ENCODE results near the gene CPEB4. TPM values are rescaled to one million over a fixed set of nuclear protein-coding genes. Genes with fewer than 3 reads are reported as not detected.
A peak's percentile ranks its signal among the peaks of the same experiment; 100 is the strongest.

CPEB4 gene
- total and polyA plus RNA-seq, 2 of the 8 experiments (the other 6 are each of a cell fraction or from before 2014, with no cell fraction given): 8.4 to 13.4 TPM

DNA sequence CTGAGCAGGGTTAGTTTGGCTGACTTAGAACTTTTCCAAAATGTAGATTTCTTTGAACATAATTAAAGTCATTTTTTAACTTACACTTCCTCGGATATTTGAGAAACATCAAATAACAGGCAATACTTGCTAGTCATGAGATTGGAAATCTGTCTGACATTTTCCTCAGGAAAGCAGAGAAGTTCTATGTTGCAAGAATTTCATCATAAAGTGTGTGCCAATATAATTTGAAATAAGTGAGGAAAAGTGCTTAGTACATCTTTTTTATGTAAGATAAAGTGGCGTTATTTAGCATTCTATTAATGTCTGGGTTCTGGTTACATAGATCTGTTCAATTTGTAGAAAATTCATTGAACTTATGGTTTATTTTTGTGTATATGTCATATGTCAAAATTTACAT is 52.1 kb downstream of the CPEB4 start:
- Histone ChIP-seq H2BK20ac (ENCODE audit: low read length) (no peak overlapping the region), H4K20me1 (replicated peaks in 1 of 2; ENCODE audit: control insufficient read depth in 1 of 2, insufficient read depth in 2 of 2, low read length in 2 of 2) (no peaks in the 10 kb centered on the region), H3K4me2 (ENCODE audit: insufficient read depth in 1 of 2, low read depth in 2 of 2, low read length in 2 of 2) (no peak overlapping the region), H2BK12ac (ENCODE audit: low read depth, low read length) (no peak overlapping the region), H3K79me1 (ENCODE audit: low read depth, low read length) (no peaks in the 10 kb centered on the region), H3K4ac (replicated peaks; ENCODE audit: insufficient read length, low read depth, low read length) (no peak overlapping the region), H3K4me3 (ENCODE audit: extremely low read depth in 1 of 4, insufficient read depth in 2 of 4, low read depth in 3 of 4, low read length in 4 of 4) (no peak overlapping the region), H3K56ac (replicated peaks; ENCODE audit: insufficient read length, low read depth, low read length) (no peak overlapping the region), H4K5ac (ENCODE audit: insufficient read length, low read depth, low read length) (peak overlapping the region; percentile 78), H3K36me3 (ENCODE audit: control insufficient read depth in 2 of 4, insufficient read depth in 4 of 4, low read length in 3 of 4) (no peaks in the 10 kb centered on the region), H3K14ac (ENCODE audit: insufficient read length) (no peak overlapping the region), H2BK15ac (ENCODE audit: low read length) (no peak overlapping the region), H3K4me1 (replicated peaks in 1 of 4; ENCODE audit: control insufficient read depth in 3 of 4, insufficient read depth in 4 of 4, low read length in 3 of 4) (peaks cover 0 to 14% (median 7%) of the 10 kb centered on the region in 4 experiments; a peak in 4 of 7 replicates), H3K23ac (ENCODE audit: insufficient read length) (no peak overlapping the region), H3K27me3 (replicated peaks in 1 of 4; ENCODE audit: control insufficient read depth in 3 of 4, extremely low read depth in 1 of 4, insufficient read depth in 3 of 4, low read length in 3 of 4) (no peaks in the 10 kb centered on the region), H3K27ac (ENCODE audit: low read depth, low read length) (no peak overlapping the region), H2BK120ac (replicated peaks; ENCODE audit: low read depth, low read length) (no peak overlapping the region), H3K18ac (ENCODE audit: extremely low read depth, low read length) (no peak overlapping the region), H3K9me3 (ENCODE audit: insufficient read depth in 2 of 2, low read depth in 1 of 2, low read length in 1 of 2) (no peaks in the 10 kb centered on the region), H2BK5ac (ENCODE audit: low read depth, low read length) (no peak overlapping the region), H3K79me2 (ENCODE audit: control insufficient read depth in 1 of 2, insufficient read depth in 2 of 2, low read length in 2 of 2) (no peaks in the 10 kb centered on the region), H3K9ac (replicated peaks in 1 of 4; ENCODE audit: extremely low read depth in 1 of 4, low read depth in 3 of 4, low read length in 3 of 4) (no peak overlapping the region), H3K23me2 (ENCODE audit: low read depth, low read length) (no peaks in the 10 kb centered on the region; the same call in 1 of the 2 replicates), H4K8ac (ENCODE audit: extremely low read depth, insufficient read depth, low read length) (no peak overlapping the region), H2AK5ac (ENCODE audit: low read depth, low read length) (no peak overlapping the region), H4K91ac (replicated peaks; ENCODE audit: insufficient read length, low read length) (no peak overlapping the region), H2AFZ (ENCODE audit: low read length) (no peak overlapping the region)
- WGBS, 2 experiments (ENCODE audit: extremely low coverage in 1 of 2, insufficient coverage in 1 of 2, insufficient read length in 1 of 2, insufficient replicate concordance in 2 of 2, low coverage in 1 of 2, low lambda C conversion rate in 2 of 2, missing lambda C conversion rate in 1 of 2): 92% methylated on average over 2 of the region's 2 CpGs; no CpG with 5 or more reads in 1 of the 2 experiments
- DNase-seq (ENCODE audit: low read depth in 1 of 2, low spot score in 2 of 2) (no peak), FAIRE-seq (no peak)
- TF ChIP-seq EZH2 (IDR thresholded peaks at IDR 0.05; ENCODE audit: low read depth, low read length, severe bottlenecking): no peak
- no peak for TF ChIP-seq CREB1 (IDR thresholded peaks at IDR 0.05)
- no peak for TF ChIP-seq KDM4A (IDR thresholded peaks at IDR 0.05; ENCODE audit: low read depth, low read length, severe bottlenecking)
- no peak for TF ChIP-seq KDM5A (IDR thresholded peaks at IDR 0.05; ENCODE audit: low read length)
- TF ChIP-seq HDAC6 (IDR thresholded peaks at IDR 0.05; ENCODE audit: low read depth, low read length): no peak
- TF ChIP-seq NRF1 (IDR thresholded peaks at IDR 0.05; ENCODE audit: low read depth, low read length): no peak
- no peak for TF ChIP-seq GABPA (IDR thresholded peaks at IDR 0.05; ENCODE audit: borderline replicate concordance, insufficient read depth, low read length)
- TF ChIP-seq ZNF274 (IDR thresholded peaks at IDR 0.05; ENCODE audit: borderline replicate concordance, extremely low read depth, low read length): no peak
- no peak for TF ChIP-seq TBP (IDR thresholded peaks at IDR 0.05; ENCODE audit: low read depth, low read length)
- no peak for TF ChIP-seq CHD2 (IDR thresholded peaks at IDR 0.05; ENCODE audit: low read length)
- no peak for TF ChIP-seq CBX8 (IDR thresholded peaks at IDR 0.05; ENCODE audit: borderline replicate concordance, low read depth, low read length)
- TF ChIP-seq FOSL1 (IDR thresholded peaks at IDR 0.05; ENCODE audit: insufficient read depth, low read depth, low read length): no peak
- no peak for TF ChIP-seq ATF3 (IDR thresholded peaks at IDR 0.05; ENCODE audit: insufficient read depth, low read depth, low read length)
- ChIA-PET POLR2A (ENCODE audit: partially characterized antibody) (interaction anchor here (6.6 kb wide), 1 partner anchor 23 kb away, joined by 62 read pairs; no protein-coding TSS in a partner anchor), CTCF (ENCODE audit: partially characterized antibody) (interaction anchor here (0.6 to 1.8 kb wide), 2 partner anchors 33 to 310 kb away, joined by 3 to 5 read pairs; no protein-coding TSS in a partner anchor)

Measured in H1 (cell line).